NCI-H82 (cell line): Measurements from ENCODE around the gene CHRNA3.
"Not testable (repeated sequence)": the region's sequence is repeated elsewhere in the genome, so short reads cannot be mapped to it uniquely, and the experiment has no call there.

Experiments
- DNase-seq: peaks from one replicate; lab custom pipeline; 2025; lab: John Stamatoyannopoulos, UW

CHRNA3 gene

GRCh38 chr15:78617516-78617915, 3.3 kb downstream of the CHRNA3 start:
- no peak for DNase-seq

DNA sequence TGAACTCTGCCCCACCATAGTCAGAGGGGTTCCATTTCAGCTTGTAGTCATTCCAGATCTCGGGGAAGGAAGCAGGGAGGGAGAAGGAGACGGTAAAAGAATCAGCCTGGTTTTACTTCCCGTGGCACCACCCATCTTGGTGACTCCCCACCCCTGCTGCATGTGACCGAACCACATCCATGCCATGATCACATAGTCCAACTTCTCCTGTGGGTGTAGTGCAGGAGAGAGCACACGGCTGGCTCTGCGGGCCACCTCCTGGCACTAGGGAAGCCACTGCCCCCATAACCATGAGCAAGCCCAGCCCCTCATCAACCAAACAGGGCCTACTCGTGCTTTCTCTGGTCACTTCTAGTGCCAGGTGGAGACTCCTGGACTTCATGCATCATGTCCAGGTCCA, 3.7 kb downstream of the CHRNA3 start:
- DNase-seq: no peak

DNA sequence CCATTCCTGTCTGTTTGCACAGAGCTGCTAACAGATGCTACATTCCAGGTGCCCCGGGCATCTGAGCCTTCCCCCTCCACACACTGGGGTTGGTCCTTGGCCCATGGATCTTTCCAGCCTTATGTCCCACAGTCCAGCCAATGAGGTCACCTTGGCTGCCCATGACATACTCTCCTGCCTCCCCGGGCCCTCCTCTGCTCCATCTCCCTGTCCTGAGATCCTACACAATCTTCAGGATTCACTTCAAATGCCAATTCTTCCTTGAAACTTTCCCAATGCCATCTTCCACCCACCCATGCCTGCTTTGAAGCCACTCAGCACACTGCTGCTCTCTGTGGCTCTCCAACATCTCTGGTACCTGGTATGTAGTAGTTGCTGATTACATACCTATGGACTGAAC, 4.3 kb downstream of the CHRNA3 start:
- no peak for DNase-seq

GRCh38 chr15:78615151-78615589, 5.6 kb downstream of the CHRNA3 start:
- no peak for DNase-seq

- DNase-seq: no peak
These were observed 6.8 kb downstream of the CHRNA3 start for GRCh38 chr15:78614021-78614420.

DNA sequence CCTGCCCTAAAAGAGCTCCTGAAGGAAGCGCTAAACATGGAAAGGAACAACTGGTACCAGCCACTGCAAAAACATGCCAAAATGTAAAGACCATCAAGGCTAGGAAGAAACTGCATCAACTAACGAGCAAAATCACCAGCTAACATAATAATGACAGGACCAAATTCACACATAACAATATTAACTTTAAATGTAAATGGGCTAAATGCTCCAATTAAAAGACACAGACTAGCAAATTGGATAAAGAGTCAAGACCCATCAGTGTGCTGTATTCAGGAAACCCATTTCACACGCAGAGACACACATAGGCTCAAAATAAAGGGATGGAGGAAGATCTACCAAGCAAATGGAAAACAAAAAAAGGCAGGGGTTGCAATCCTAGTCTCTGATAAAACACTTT, 11.2 kb downstream of the CHRNA3 start:
- DNase-seq: not testable (repeated sequence)

GRCh38 chr15:78605680-78606079, 15.1 kb downstream of the CHRNA3 start:
- no peak for DNase-seq

GRCh38 chr15:78605201-78605600, 15.6 kb downstream of the CHRNA3 start:
- DNase-seq: no peak

DNA sequence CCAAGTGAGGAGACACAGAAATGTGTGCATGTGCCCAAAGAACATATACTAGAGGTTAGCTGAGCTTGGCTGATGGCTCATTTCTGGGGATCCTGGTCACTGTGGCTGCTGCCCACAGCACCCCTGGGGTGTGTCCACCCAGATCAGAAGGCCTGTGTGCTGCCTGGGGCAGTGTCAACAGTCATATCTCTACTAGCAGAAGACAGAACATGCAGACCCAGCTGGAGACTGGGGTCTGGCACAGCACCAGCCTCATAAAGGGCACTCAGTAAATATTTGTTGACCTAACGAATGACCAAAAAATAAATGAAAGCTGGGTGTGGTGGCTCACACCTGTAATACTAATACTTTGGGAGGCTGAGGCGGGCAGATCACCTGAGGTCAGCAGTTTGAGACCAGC, 16.4 kb downstream of the CHRNA3 start:
- DNase-seq: no peak

DNA sequence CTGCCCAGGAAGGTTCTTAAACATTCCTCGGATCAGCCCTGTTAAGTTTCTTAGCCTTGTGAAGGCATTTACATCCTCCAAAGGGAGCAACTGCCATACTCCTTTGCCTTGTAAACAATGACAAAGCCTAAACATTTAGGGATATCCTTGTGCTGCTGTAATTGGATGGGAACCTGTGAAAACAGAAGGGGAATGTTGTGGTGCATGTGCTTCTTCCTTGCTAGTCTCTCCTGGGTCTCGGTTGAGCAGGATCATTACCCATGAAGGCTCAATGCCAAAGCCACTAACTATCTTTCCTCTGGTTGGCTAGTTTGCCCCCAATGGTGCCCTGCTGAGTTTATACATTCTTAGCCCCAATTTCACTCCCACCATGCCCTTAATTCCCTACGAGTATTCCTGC, 17.3 kb downstream of the CHRNA3 start:
- no peak for DNase-seq

- DNase-seq: no peak
These were observed 21.6 kb downstream of the CHRNA3 start for GRCh38 chr15:78599189-78599588.

- DNase-seq: no peak
These were observed 22.4 kb downstream of the CHRNA3 start for GRCh38 chr15:78598348-78598747.

GRCh38 chr15:78597583-78597982, 23.2 kb downstream of the CHRNA3 start:
- DNase-seq: no peak

GRCh38 chr15:78574944-78575343, 45.9 kb downstream of the CHRNA3 start:
- DNase-seq: no peak

DNA sequence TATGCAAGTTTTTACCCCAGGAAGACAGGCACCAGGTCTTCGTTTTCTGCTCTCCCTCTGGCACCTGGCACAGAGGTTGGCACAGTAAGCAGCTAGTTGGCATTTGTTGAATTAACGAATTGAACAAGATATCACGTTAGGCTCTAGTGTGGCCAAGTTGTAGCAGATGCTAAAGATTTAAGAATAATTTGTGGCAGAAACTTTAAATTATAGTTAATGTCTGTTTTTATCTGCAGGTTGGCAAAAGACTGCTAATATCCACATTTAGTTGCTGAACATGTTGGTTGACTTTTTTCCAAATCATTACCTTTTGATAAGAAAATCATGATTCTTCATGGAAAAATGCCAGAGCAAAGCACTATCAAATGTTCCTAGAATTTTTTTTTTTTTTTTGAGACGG, 47.4 kb downstream of the CHRNA3 start:
- no peak for DNase-seq

- DNase-seq: no peak
These were observed 49.4 kb downstream of the CHRNA3 start for GRCh38 chr15:78571382-78571781.

DNA sequence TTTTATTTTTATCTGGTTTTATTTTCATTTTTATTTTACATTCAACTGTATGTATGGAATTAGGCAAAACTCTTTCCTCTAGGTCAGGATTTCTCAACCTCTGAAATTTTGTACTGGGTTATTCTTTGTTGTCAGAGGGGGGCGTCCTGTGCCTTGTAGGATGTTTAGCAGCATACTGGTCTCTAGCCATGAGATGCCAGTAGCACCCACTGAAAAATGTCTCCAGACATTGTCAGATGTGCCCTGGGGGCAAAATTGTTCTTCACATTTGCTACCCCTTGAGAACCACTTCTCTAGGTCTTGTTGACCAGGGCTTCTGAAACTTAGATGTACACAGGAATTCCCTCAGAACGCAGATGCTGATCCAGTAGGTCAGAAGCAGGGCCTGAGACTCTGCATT, 50.1 kb downstream of the CHRNA3 start:
- no peak for DNase-seq

DNA sequence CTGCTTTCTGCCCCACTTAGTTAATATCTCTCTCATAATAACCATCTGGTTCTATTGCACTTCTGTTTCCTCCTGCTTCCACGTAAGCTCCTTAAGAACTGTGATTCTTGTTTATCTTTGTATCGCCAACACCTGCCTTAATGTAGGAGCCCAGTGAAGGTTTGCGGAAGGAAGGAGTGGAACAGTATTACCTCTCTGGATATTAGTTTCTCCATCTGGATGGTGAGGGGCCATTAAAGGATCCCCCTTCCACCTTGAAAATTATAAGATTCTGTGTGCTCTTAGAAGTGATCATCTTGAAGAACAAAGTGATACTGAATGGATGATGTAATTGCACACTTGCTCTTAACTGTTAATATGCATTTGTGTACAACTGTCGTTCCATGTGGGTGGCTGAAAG, 53.3 kb downstream of the CHRNA3 start:
- DNase-seq: peak; percentile 77

- DNase-seq: peak; percentile 49
These were observed 54.6 kb downstream of the CHRNA3 start for GRCh38 chr15:78565951-78566774.

GRCh38 chr15:78565097-78565950, 55.5 kb downstream of the CHRNA3 start, which contains the start of gene CHRNA5:
Gene CHRNA5 (plus strand): TSS chr15:78565520. CDS start chr15:78565720, 200 bp downstream.
- peak; percentile 97 for DNase-seq

DNA sequence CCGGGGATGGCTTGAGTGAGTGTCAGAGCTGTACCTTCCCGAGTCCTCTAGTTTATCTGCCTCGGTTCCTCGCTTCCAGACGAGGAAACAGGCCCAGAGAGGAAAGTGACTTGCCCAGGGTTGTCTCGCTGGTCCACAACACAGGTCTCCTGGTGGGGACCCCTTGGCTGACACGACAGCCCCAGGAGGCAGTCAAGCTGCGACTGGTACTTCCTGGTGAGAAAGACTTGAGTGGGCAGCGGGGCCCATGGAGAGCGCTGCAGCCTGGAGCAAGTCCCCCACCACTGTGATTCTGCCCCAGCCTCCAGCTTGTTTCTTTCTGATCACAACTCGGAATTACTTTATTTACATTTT, 56.1 kb downstream of the CHRNA3 start:
- DNase-seq: no peak

DNA sequence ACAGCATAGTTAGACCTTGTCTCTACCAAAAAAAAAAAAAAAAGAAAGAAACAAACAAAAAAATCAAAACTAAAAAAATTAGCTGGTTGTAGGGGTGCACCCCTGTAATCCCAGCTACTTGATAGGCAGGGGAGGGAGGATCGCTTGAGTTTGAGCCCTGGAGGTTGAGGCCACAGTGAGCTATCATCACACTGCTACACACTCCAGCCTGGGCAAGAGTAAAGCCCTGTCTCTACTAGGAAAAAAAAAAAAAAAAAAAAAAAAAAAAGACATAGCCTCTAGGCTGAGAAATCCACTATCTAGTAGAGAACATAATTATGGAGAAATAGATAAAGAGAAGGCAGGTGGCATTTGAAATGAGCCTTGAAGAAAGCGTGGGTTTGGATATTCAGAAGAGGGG, 57.7 kb downstream of the CHRNA3 start:
- no peak for DNase-seq

- DNase-seq: peak; percentile 55
These were observed 59.3 kb downstream of the CHRNA3 start for GRCh38 chr15:78561490-78561889.
